ENCODE measurements around the gene KLF1. TPM values are rescaled to one million over a fixed set of nuclear protein-coding genes. Genes with fewer than 3 reads are reported as not detected.

KLF1 gene
- total RNA-seq, 1 donor: not detected

GRCh38 chr19:12866416-12867119, 20.4 kb downstream of the KLF1 start:
- H4K20me1 ChIP-seq (ENCODE audit: insufficient read depth, low read length): no peaks in the 10 kb centered on the region
- no peaks in the 10 kb centered on the region for H3K79me2 ChIP-seq (ENCODE audit: insufficient read depth, low read length)
- H3K4me1 ChIP-seq (ENCODE audit: insufficient read depth, low read length): no peaks in the 10 kb centered on the region
- no peak overlapping the region for H3K4me2 ChIP-seq (ENCODE audit: insufficient read depth, low read length)
- no peak overlapping the region for H3K4me3 ChIP-seq (ENCODE audit: insufficient read depth, low read length)
- peak; percentile 65 for DNase-seq (ENCODE audit: insufficient read length, low spot score, missing footprints)
- H3K27ac ChIP-seq (ENCODE audit: low read depth, low read length): no peak overlapping the region
- H3K27me3 ChIP-seq (ENCODE audit: insufficient read depth, low read length): no peaks in the 10 kb centered on the region
- TF ChIP-seq, protein P1, sequence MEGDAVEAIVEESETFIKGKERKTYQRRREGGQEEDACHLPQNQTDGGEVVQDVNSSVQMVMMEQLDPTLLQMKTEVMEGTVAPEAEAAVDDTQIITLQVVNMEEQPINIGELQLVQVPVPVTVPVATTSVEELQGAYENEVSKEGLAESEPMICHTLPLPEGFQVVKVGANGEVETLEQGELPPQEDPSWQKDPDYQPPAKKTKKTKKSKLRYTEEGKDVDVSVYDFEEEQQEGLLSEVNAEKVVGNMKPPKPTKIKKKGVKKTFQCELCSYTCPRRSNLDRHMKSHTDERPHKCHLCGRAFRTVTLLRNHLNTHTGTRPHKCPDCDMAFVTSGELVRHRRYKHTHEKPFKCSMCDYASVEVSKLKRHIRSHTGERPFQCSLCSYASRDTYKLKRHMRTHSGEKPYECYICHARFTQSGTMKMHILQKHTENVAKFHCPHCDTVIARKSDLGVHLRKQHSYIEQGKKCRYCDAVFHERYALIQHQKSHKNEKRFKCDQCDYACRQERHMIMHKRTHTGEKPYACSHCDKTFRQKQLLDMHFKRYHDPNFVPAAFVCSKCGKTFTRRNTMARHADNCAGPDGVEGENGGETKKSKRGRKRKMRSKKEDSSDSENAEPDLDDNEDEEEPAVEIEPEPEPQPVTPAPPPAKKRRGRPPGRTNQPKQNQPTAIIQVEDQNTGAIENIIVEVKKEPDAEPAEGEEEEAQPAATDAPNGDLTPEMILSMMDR (IDR thresholded peaks at IDR 0.05; ENCODE audit: extremely low read depth, low read depth, low read length): no peak
- no peaks in the 10 kb centered on the region for H3K9me3 ChIP-seq (ENCODE audit: low read depth, low read length)
- H3K36me3 ChIP-seq (ENCODE audit: insufficient read depth, low read length): no peaks in the 10 kb centered on the region
- H2AFZ ChIP-seq (ENCODE audit: low read length): no peak overlapping the region

DNA sequence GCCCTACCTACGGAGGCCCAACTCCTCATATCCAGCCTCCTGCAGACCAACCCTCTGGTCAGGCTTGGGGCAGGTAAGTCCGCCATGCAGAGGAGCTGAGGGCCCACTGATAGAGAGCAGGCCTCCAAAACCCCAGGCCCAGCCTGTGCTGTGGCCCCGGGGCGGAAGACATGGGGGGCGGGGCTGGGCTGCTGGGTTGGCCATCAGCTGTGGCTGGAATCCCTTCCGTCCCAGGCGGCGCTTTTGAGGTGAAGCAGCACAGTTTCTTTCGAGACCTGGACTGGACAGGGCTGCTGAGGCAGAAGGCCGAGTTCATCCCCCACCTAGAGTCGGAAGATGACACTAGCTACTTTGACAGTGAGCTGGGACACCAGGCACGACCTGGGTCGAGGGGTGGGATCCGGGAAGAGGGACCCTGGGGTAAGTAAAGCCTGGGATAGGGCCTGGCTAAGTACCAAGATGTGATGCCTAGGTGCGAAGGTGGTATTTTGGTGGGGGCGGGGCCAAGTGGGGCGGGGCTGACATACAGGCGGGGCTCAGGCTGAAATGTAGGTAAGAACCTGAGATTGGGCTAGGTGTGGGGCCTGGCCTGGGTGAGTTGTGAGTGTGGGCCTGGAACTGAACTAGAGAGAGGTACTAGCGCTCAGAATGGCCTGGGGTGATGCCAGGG, 21.1 kb downstream of the KLF1 start:
- Histone ChIP-seq H4K20me1 (ENCODE audit: insufficient read depth, low read length) (no peaks in the 10 kb centered on the region), H2AFZ (ENCODE audit: low read length) (no peak overlapping the region), H3K27ac (ENCODE audit: low read depth, low read length) (no peak overlapping the region), H3K9me3 (ENCODE audit: low read depth, low read length) (no peaks in the 10 kb centered on the region), H3K36me3 (ENCODE audit: insufficient read depth, low read length) (no peaks in the 10 kb centered on the region), H3K4me1 (ENCODE audit: insufficient read depth, low read length) (no peaks in the 10 kb centered on the region), H3K79me2 (ENCODE audit: insufficient read depth, low read length) (no peaks in the 10 kb centered on the region), H3K4me2 (ENCODE audit: insufficient read depth, low read length) (no peak overlapping the region), H3K4me3 (ENCODE audit: insufficient read depth, low read length) (no peak overlapping the region), H3K27me3 (ENCODE audit: insufficient read depth, low read length) (no peaks in the 10 kb centered on the region)
- DNase-seq (ENCODE audit: insufficient read length, low spot score, missing footprints): peak; percentile 60
- TF ChIP-seq, protein P1 (IDR thresholded peaks at IDR 0.05; ENCODE audit: extremely low read depth, low read depth, low read length): no peak

GRCh38 chr19:12864721-12865715, 22.0 kb downstream of the KLF1 start:
- H3K27me3 ChIP-seq (ENCODE audit: insufficient read depth, low read length): no peaks in the 10 kb centered on the region

More at GRCh38 chr19:12864721-12865715, 22.0 kb downstream of the KLF1 start:
- no peak overlapping the region for H3K4me2 ChIP-seq (ENCODE audit: insufficient read depth, low read length)
- H4K20me1 ChIP-seq (ENCODE audit: insufficient read depth, low read length): no peaks in the 10 kb centered on the region
- H3K4me3 ChIP-seq (ENCODE audit: insufficient read depth, low read length): no peak overlapping the region
- no peaks in the 10 kb centered on the region for H3K4me1 ChIP-seq (ENCODE audit: insufficient read depth, low read length)
- no peak overlapping the region for H3K27ac ChIP-seq (ENCODE audit: low read depth, low read length)
- no peaks in the 10 kb centered on the region for H3K36me3 ChIP-seq (ENCODE audit: insufficient read depth, low read length)
- no peaks in the 10 kb centered on the region for H3K9me3 ChIP-seq (ENCODE audit: low read depth, low read length)
- TF ChIP-seq, protein P1 (IDR thresholded peaks at IDR 0.05; ENCODE audit: extremely low read depth, low read depth, low read length): no peak
- no peaks in the 10 kb centered on the region for H3K79me2 ChIP-seq (ENCODE audit: insufficient read depth, low read length)
- peak; percentile 75 for DNase-seq (ENCODE audit: insufficient read length, low spot score, missing footprints)
- no peak overlapping the region for H2AFZ ChIP-seq (ENCODE audit: low read length)
